HCT116 (cell line): Measurements from ENCODE around the gene OCSTAMP.

Experiments used
- ELF1 ChIP-seq: IDR thresholded peaks from 2 replicates; pipeline ENCODE4 v1.6.1; 2012; ENCODE audit warnings: low read depth, borderline replicate concordance
- EZH2 ChIP-seq: fragments of 200-600 bp; sonication (generic); IDR thresholded peaks from 2 replicates; pipeline ENCODE4 v1.6.1; 2017; ENCODE audit warnings: antibody characterized with exemption, mixed run types
- EZH2phosphoT487 ChIP-seq: fragments of 200-600 bp; IDR thresholded peaks from 2 replicates; pipeline ENCODE4 v1.6.1; 2018; ENCODE audit warnings: antibody characterized with exemption, borderline replicate concordance
- MAX ChIP-seq: IDR thresholded peaks from 2 replicates; pipeline ENCODE4 v1.6.1; 2012
- POLR2A ChIP-seq: IDR thresholded peaks from 2 replicates; pipeline ENCODE4 v1.7.0; 2011; ENCODE audit warnings: borderline replicate concordance; ENCODE audit not compliant: insufficient read depth, insufficient read length; ENCODE audit errors: extremely low read depth
- POLR2AphosphoS5 ChIP-seq: IDR thresholded peaks from 2 replicates; pipeline ENCODE4 v1.6.1; 2011; ENCODE audit warnings: mild to moderate bottlenecking, low read depth, low read length, moderate library complexity
- RAD21 ChIP-seq: IDR thresholded peaks from 2 replicates; pipeline ENCODE4 v1.6.1; 2012; ENCODE audit warnings: low read depth, mild to moderate bottlenecking
- REST ChIP-seq: IDR thresholded peaks from 2 replicates; pipeline ENCODE4 v1.6.1; 2012; ENCODE audit warnings: low read depth
- SIN3A ChIP-seq: IDR thresholded peaks from 2 replicates; pipeline ENCODE4 v1.6.1; 2012; ENCODE audit warnings: low read depth
- SRF ChIP-seq: IDR thresholded peaks from 2 replicates; pipeline ENCODE4 v1.6.1; 2012; ENCODE audit warnings: low read depth
- TCF7L2 ChIP-seq: IDR thresholded peaks from 2 replicates; pipeline ENCODE4 v1.7.0; 2011; ENCODE audit warnings: borderline replicate concordance, inconsistent platforms; ENCODE audit not compliant: insufficient read depth, insufficient read length; ENCODE audit errors: extremely low read depth
- ZFX ChIP-seq: fragments of 450-650 bp; IDR thresholded peaks from 2 replicates; pipeline ENCODE4 v1.6.1; 2017
- TF ChIP-seq, protein P1 (sequence below), 3 experiments: fragments of 200-600 bp in 1 of 3; sonication (generic) in 1 of 3; IDR thresholded peaks in 2 of 3; conservative IDR thresholded peaks in 1 of 3; 2 replicates each; pipeline ENCODE4 v1.5.1; 2012 to 2017; ENCODE audit warnings: low read depth in 2 of 3, low read length in 2 of 3, antibody characterized with exemption in 1 of 3, borderline replicate concordance in 1 of 3, control low read depth in 1 of 3, mild to moderate bottlenecking in 1 of 3, mixed read lengths in 1 of 3, mixed run types in 1 of 3, moderate library complexity in 1 of 3; ENCODE audit not compliant: insufficient read depth in 1 of 3
- TF ChIP-seq, protein P2 (sequence below): IDR thresholded peaks from 2 replicates; pipeline ENCODE4 v1.6.1; 2012

- TF ChIP-seq, protein P1, sequence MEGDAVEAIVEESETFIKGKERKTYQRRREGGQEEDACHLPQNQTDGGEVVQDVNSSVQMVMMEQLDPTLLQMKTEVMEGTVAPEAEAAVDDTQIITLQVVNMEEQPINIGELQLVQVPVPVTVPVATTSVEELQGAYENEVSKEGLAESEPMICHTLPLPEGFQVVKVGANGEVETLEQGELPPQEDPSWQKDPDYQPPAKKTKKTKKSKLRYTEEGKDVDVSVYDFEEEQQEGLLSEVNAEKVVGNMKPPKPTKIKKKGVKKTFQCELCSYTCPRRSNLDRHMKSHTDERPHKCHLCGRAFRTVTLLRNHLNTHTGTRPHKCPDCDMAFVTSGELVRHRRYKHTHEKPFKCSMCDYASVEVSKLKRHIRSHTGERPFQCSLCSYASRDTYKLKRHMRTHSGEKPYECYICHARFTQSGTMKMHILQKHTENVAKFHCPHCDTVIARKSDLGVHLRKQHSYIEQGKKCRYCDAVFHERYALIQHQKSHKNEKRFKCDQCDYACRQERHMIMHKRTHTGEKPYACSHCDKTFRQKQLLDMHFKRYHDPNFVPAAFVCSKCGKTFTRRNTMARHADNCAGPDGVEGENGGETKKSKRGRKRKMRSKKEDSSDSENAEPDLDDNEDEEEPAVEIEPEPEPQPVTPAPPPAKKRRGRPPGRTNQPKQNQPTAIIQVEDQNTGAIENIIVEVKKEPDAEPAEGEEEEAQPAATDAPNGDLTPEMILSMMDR (IDR thresholded peaks at IDR 0.05 in 2 of 3, conservative IDR thresholded peaks at IDR 0.05 in 1 of 3; ENCODE audit: borderline replicate concordance in 1 of 3, insufficient read depth in 1 of 3, low read depth in 2 of 3, low read length in 2 of 3), result no peak
- TF ChIP-seq POLR2AphosphoS5, result no peak
- no peak for TF ChIP-seq EZH2phosphoT487
- TF ChIP-seq ZFX, result no peak
- no peak for TF ChIP-seq MAX
- TF ChIP-seq REST, result no peak
- TF ChIP-seq POLR2A, result no peak
- no peak for TF ChIP-seq EZH2
- TF ChIP-seq RAD21, result no peak
- no peak for TF ChIP-seq TCF7L2
- TF ChIP-seq SRF, result no peak
- TF ChIP-seq SIN3A, result no peak
- TF ChIP-seq, protein P2, sequence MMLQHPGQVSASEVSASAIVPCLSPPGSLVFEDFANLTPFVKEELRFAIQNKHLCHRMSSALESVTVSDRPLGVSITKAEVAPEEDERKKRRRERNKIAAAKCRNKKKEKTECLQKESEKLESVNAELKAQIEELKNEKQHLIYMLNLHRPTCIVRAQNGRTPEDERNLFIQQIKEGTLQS, result no peak
- no peak for TF ChIP-seq ELF1
Measured at GRCh38 chr20:46554828-46555227, 4.4 kb upstream of the OCSTAMP start.
